Measurements from ENCODE around the gene BANK1.

GRCh38 chr4:101793397-101793796, 2.9 kb downstream of the BANK1 start:
- TF ChIP-seq EP300 (IDR thresholded peaks at IDR 0.05; ENCODE audit: borderline replicate concordance in 1 of 2, control insufficient read depth in 1 of 2, low read depth in 2 of 2, low read length in 2 of 2) (no peak), NFIC (IDR thresholded peaks at IDR 0.05; ENCODE audit: low read depth, low read length) (no peak), ATF2 (IDR thresholded peaks at IDR 0.05; ENCODE audit: low read length) (no peak), HCFC1 (IDR thresholded peaks at IDR 0.05; ENCODE audit: low read length) (no peak), CTCF (IDR thresholded peaks at IDR 0.05 in 2 of 3, conservative IDR thresholded peaks at IDR 0.05 in 1 of 3; ENCODE audit: control insufficient read depth in 2 of 3, extremely low read depth in 1 of 3, insufficient read depth in 1 of 3, low read depth in 3 of 3, low read length in 3 of 3) (no peak), HDGF (IDR thresholded peaks at IDR 0.05) (no peak), JUNB (IDR thresholded peaks at IDR 0.05) (no peak), POLR2A (IDR thresholded peaks at IDR 0.05; ENCODE audit: low read depth, low read length) (no peak), ESRRA (IDR thresholded peaks at IDR 0.05; ENCODE audit: low read length) (no peak), SPI1 (IDR thresholded peaks at IDR 0.05; ENCODE audit: borderline replicate concordance, insufficient read depth, low read depth, low read length) (no peak), PAX8 (IDR thresholded peaks at IDR 0.05) (no peak), FOXM1 (IDR thresholded peaks at IDR 0.05; ENCODE audit: low read depth, low read length) (no peak), MAX (IDR thresholded peaks at IDR 0.05; ENCODE audit: low read depth, low read length) (no peak), RAD51 (IDR thresholded peaks at IDR 0.05) (no peak)

All from GM12878 (cell line).